DND-41 (cell line): Measurements from ENCODE around the gene PIPOX.

Experiments
- ATAC-seq: fragments of 200-7000 bp; cut with Tn5 transposase; 3 replicates; pipeline ENCODE4 v1.9.1; 2021; ENCODE audit warnings: low read depth; ENCODE audit not compliant: insufficient read depth
- DNase-seq: peaks from one replicate; pipeline ENCODE4 v3.0.0-alpha.2; 2020
- H2AFZ ChIP-seq: 2 replicates; pipeline ENCODE4 v1.6.0; 2012; ENCODE audit warnings: low read depth, low read length
- H3K27ac ChIP-seq: 2 replicates; pipeline ENCODE4 v1.5.1; 2012; ENCODE audit warnings: low read length, inconsistent platforms
- H3K27me3 ChIP-seq: fragments of 200-600 bp; sonication (generic); 2 replicates; pipeline ENCODE4 v1.6.0; 2012; ENCODE audit warnings: low read length, mild to moderate bottlenecking, inconsistent platforms; ENCODE audit not compliant: insufficient read depth, poor library complexity
- H3K36me3 ChIP-seq: 2 replicates; pipeline ENCODE4 v1.5.1; 2012; ENCODE audit warnings: low read length, inconsistent platforms; ENCODE audit not compliant: insufficient read depth
- H3K4me1 ChIP-seq: 2 replicates; pipeline ENCODE4 v1.5.1; 2012; ENCODE audit warnings: mild to moderate bottlenecking, low read length; ENCODE audit not compliant: insufficient read depth
- H3K4me2 ChIP-seq: 2 replicates; pipeline ENCODE4 v1.6.0; 2012; ENCODE audit warnings: mild to moderate bottlenecking, moderate library complexity, low read length, inconsistent platforms; ENCODE audit not compliant: insufficient read depth
- H3K4me3 ChIP-seq, 2 experiments: fragments of 200-600 bp in 1 of 2; shearing (Covaris generic) in 1 of 2; 2 replicates each; pipeline ENCODE4 v1.5.1; 2012 to 2016; ENCODE audit warnings: inconsistent platforms in 2 of 2, low read length in 2 of 2, mild to moderate bottlenecking in 2 of 2, low read depth in 1 of 2, moderate library complexity in 1 of 2
- H3K79me2 ChIP-seq: 2 replicates; pipeline ENCODE4 v1.6.0; 2012; ENCODE audit warnings: low read length, inconsistent platforms; ENCODE audit not compliant: insufficient read depth
- H3K9ac ChIP-seq: 2 replicates; pipeline ENCODE4 v1.6.0; 2012; ENCODE audit warnings: low read depth, mild to moderate bottlenecking, inconsistent platforms, low read length, moderate library complexity
- H3K9me3 ChIP-seq: 2 replicates; pipeline ENCODE4 v1.5.1; 2012; ENCODE audit warnings: low read length, moderate library complexity, mild to moderate bottlenecking, inconsistent platforms; ENCODE audit not compliant: insufficient read depth, severe bottlenecking
- H4K20me1 ChIP-seq: 2 replicates; pipeline ENCODE4 v1.6.0; 2012; ENCODE audit warnings: low read length; ENCODE audit not compliant: insufficient read depth
- EZH2 ChIP-seq: IDR thresholded peaks from 3 replicates; pipeline ENCODE4 v1.6.1; 2012; ENCODE audit warnings: borderline replicate concordance, low read depth, mild to moderate bottlenecking, moderate library complexity, low read length, inconsistent platforms; ENCODE audit not compliant: severe bottlenecking
- TF ChIP-seq, protein P1 (sequence below): IDR thresholded peaks from 2 replicates; pipeline ENCODE4 v1.5.1; 2012; ENCODE audit warnings: borderline replicate concordance, low read length, moderate library complexity, mild to moderate bottlenecking; ENCODE audit not compliant: poor library complexity, severe bottlenecking; ENCODE audit errors: extremely low read depth

The PIPOX gene

DNA sequence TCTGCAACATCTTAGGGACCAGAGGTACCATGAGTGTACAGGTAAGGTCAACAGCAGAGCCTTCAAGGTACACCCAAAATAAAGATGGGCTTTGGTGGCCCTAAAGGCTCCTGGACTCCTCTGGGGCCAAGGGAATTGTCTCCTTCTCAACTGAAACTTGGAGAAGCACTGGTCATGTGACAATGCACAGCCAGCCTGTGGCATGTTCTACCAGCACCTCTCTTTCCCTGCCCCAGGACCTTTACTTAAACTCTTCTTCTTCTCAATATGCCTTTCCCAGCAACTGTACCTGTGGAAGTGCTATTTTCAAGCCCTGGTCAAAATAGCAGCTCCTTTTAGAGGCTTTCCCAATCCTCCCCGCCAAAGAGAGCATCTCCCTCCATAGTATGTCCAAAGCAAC, 28.4 kb downstream of the PIPOX start:
- H3K4me1 ChIP-seq, result no peaks in the 10 kb centered on the region
- DNase-seq (no peak), ATAC-seq (no peak)
- H3K4me2 ChIP-seq, result no peak overlapping the region
- no peak for TF ChIP-seq EZH2
- TF ChIP-seq, protein P1, sequence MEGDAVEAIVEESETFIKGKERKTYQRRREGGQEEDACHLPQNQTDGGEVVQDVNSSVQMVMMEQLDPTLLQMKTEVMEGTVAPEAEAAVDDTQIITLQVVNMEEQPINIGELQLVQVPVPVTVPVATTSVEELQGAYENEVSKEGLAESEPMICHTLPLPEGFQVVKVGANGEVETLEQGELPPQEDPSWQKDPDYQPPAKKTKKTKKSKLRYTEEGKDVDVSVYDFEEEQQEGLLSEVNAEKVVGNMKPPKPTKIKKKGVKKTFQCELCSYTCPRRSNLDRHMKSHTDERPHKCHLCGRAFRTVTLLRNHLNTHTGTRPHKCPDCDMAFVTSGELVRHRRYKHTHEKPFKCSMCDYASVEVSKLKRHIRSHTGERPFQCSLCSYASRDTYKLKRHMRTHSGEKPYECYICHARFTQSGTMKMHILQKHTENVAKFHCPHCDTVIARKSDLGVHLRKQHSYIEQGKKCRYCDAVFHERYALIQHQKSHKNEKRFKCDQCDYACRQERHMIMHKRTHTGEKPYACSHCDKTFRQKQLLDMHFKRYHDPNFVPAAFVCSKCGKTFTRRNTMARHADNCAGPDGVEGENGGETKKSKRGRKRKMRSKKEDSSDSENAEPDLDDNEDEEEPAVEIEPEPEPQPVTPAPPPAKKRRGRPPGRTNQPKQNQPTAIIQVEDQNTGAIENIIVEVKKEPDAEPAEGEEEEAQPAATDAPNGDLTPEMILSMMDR, result no peak
- H3K9ac ChIP-seq, result no peak overlapping the region
- no peaks in the 10 kb centered on the region for H3K27me3 ChIP-seq
- no peak overlapping the region for H3K4me3 ChIP-seq
- no peaks in the 10 kb centered on the region for H4K20me1 ChIP-seq
- H3K79me2 ChIP-seq, result no peaks in the 10 kb centered on the region
- H3K27ac ChIP-seq, result no peak overlapping the region
- no peak overlapping the region for H2AFZ ChIP-seq
- H3K9me3 ChIP-seq, result no peaks in the 10 kb centered on the region
- H3K36me3 ChIP-seq, result peaks cover 7% of the 10 kb centered on the region; the same call in 1 of the 2 replicates

DNA sequence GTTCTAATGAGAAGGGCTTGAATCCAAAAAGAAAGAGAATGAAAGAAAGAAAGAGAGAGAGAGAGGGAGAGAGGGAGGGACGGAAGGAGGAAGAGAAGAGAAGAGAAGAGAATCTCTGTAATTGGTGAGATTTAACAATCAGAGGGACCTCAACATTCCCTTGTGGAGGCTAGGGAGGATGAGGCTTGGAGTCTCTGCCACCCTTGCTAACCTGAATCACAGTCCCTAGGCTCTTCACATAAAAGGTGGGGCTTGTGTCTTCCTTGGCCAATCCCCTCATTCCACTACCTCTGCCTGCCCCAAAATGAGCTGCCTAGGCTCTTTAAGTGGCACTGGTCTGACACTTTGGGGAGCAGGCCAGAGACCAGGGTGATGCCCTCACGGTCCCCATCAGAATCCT, 30.1 kb downstream of the PIPOX start:
- TF ChIP-seq, protein P1, result no peak
- TF ChIP-seq EZH2, result no peak
- H2AFZ ChIP-seq, result no peak overlapping the region
- H3K4me3 ChIP-seq, result no peak overlapping the region
- no peaks in the 10 kb centered on the region for H3K4me1 ChIP-seq
- H3K27ac ChIP-seq, result no peak overlapping the region
- H3K4me2 ChIP-seq, result no peak overlapping the region
- no peaks in the 10 kb centered on the region for H3K27me3 ChIP-seq
- H3K9ac ChIP-seq, result no peak overlapping the region
- ATAC-seq, result no peak
- H3K79me2 ChIP-seq, result no peaks in the 10 kb centered on the region
- H3K36me3 ChIP-seq, result peaks cover 20% of the 10 kb centered on the region
- peaks cover 3% of the 10 kb centered on the region for H4K20me1 ChIP-seq
- no peak for DNase-seq
- H3K9me3 ChIP-seq, result no peaks in the 10 kb centered on the region

DNA sequence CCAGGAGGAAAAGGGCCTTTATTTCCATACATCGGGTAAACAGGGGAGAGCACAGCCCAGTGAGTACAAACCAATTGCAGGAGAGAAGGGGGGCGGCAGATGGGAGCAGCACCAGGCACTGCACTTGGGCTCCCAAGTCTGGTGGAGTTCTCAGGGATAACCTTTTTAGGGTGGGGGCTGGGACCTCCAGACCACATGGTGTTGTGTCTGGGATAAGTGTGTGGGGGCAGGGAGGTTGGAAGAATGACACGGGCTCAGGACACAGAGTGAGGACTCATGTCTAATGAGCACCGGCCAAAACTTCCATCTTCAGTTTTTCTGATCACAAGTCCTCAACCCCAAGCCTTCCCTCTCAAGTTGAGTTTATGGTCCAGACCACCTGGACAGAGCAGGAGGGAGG, 30.6 kb downstream of the PIPOX start:
- Histone ChIP-seq H3K27me3 (no peaks in the 10 kb centered on the region), H3K4me3 (no peak overlapping the region), H3K4me1 (no peaks in the 10 kb centered on the region), H3K79me2 (no peaks in the 10 kb centered on the region), H2AFZ (no peak overlapping the region), H4K20me1 (peaks cover 3% of the 10 kb centered on the region), H3K4me2 (no peak overlapping the region), H3K9ac (no peak overlapping the region), H3K27ac (no peak overlapping the region), H3K36me3 (peaks cover 25% of the 10 kb centered on the region), H3K9me3 (no peaks in the 10 kb centered on the region)
- no peak for TF ChIP-seq EZH2
- TF ChIP-seq, protein P1, result no peak
- DNase-seq (no peak), ATAC-seq (no peak)

DNA sequence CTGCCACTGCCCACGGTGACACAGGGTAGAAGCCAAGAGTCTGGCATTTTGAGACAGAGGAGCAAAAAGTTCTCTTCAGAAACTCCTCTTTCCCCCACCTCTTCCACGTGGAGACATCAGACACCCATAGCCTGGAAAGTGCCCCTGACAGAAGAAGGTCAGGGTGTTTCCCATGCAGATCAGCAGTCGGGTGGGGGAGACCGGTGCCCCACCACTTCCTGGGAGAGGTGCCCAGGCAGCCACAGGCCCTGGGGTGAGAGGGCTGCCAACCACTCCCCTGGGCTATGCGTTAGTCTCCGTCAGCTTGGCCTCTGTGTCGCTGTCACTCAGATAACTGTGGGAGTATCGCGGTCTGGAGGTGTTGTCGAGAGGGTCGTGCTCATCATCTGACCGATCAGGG, 31.5 kb downstream of the PIPOX start:
- H3K79me2 ChIP-seq, result no peaks in the 10 kb centered on the region
- no peaks in the 10 kb centered on the region for H3K27me3 ChIP-seq
- H3K36me3 ChIP-seq, result peaks cover 34% of the 10 kb centered on the region
- DNase-seq (no peak), ATAC-seq (no peak)
- no peak overlapping the region for H3K9ac ChIP-seq
- no peak overlapping the region for H3K4me3 ChIP-seq
- H3K27ac ChIP-seq, result no peak overlapping the region
- peaks cover 3% of the 10 kb centered on the region for H4K20me1 ChIP-seq
- no peaks in the 10 kb centered on the region for H3K9me3 ChIP-seq
- H3K4me1 ChIP-seq, result no peaks in the 10 kb centered on the region
- no peak overlapping the region for H3K4me2 ChIP-seq
- TF ChIP-seq EZH2, result no peak
- TF ChIP-seq, protein P1, result no peak
- H2AFZ ChIP-seq, result no peak overlapping the region
